ENCODE data around the gene NKAIN2. TPM values are rescaled to one million over a fixed set of nuclear protein-coding genes. Genes with fewer than 3 reads are reported as not detected.

Gene NKAIN2
- total RNA-seq, 1 experiment from 2014 or later, result not detected

- H3K9me3 Mint-ChIP-seq (ENCODE audit: low read depth, unreplicated experiment), result no peaks in the 10 kb centered on the region
- no peak for TF ChIP-seq CTCF (IDR thresholded peaks at IDR 0.05; ENCODE audit: unreplicated experiment)
- H3K27ac Mint-ChIP-seq (ENCODE audit: unreplicated experiment), result no peak overlapping the region
- no peaks in the 10 kb centered on the region for H3K4me1 Mint-ChIP-seq (ENCODE audit: low read depth, unreplicated experiment)
- no peak overlapping the region for H3K4me3 Mint-ChIP-seq (ENCODE audit: low read depth, unreplicated experiment)
- intact Hi-C loops (cut with micrococcal nuclease; ENCODE audit: unreplicated experiment), result no loop called here
- no peaks in the 10 kb centered on the region for H3K36me3 Mint-ChIP-seq (ENCODE audit: insufficient read depth, unreplicated experiment)
- DNase-seq, result no peak
- CTCF ChIA-PET, result no interaction called here
- H3K27me3 Mint-ChIP-seq (ENCODE audit: unreplicated experiment), result no peaks in the 10 kb centered on the region
- BruUV-seq (replicated peaks), result no TSS peak
Observed at GRCh38 chr6:124755321-124755720, 951.7 kb downstream of the NKAIN2 start.

- intact Hi-C loops (cut with micrococcal nuclease; ENCODE audit: unreplicated experiment), result no loop called here
- TF ChIP-seq CTCF (IDR thresholded peaks at IDR 0.05; ENCODE audit: unreplicated experiment), result no peak
- no peak for DNase-seq
- Mint-ChIP-seq H3K4me3 (ENCODE audit: low read depth, unreplicated experiment) (no peak overlapping the region), H3K27me3 (ENCODE audit: unreplicated experiment) (no peaks in the 10 kb centered on the region), H3K36me3 (ENCODE audit: insufficient read depth, unreplicated experiment) (no peaks in the 10 kb centered on the region), H3K4me1 (ENCODE audit: low read depth, unreplicated experiment) (no peaks in the 10 kb centered on the region), H3K9me3 (ENCODE audit: low read depth, unreplicated experiment) (no peaks in the 10 kb centered on the region), H3K27ac (ENCODE audit: unreplicated experiment) (no peak overlapping the region)
- CTCF ChIA-PET, result no interaction called here
- BruUV-seq (replicated peaks), result no TSS peak
Observed at GRCh38 chr6:124757560-124757959, 953.9 kb downstream of the NKAIN2 start.

- no TSS peak for BruUV-seq (replicated peaks)
- CTCF ChIA-PET, result no interaction called here
- Mint-ChIP-seq H3K27me3 (ENCODE audit: unreplicated experiment) (no peaks in the 10 kb centered on the region), H3K36me3 (ENCODE audit: insufficient read depth, unreplicated experiment) (no peaks in the 10 kb centered on the region), H3K4me1 (ENCODE audit: low read depth, unreplicated experiment) (no peaks in the 10 kb centered on the region), H3K27ac (ENCODE audit: unreplicated experiment) (no peak overlapping the region), H3K9me3 (ENCODE audit: low read depth, unreplicated experiment) (no peaks in the 10 kb centered on the region), H3K4me3 (ENCODE audit: low read depth, unreplicated experiment) (no peak overlapping the region)
- TF ChIP-seq CTCF (IDR thresholded peaks at IDR 0.05; ENCODE audit: unreplicated experiment), result no peak
- intact Hi-C loops (cut with micrococcal nuclease; ENCODE audit: unreplicated experiment), result no loop called here
- DNase-seq, result no peak
Observed at GRCh38 chr6:124758663-124759062, 955.0 kb downstream of the NKAIN2 start.

- Mint-ChIP-seq H3K36me3 (ENCODE audit: insufficient read depth, unreplicated experiment) (no peaks in the 10 kb centered on the region), H3K27ac (ENCODE audit: unreplicated experiment) (no peak overlapping the region), H3K4me1 (ENCODE audit: low read depth, unreplicated experiment) (no peaks in the 10 kb centered on the region), H3K4me3 (ENCODE audit: low read depth, unreplicated experiment) (no peak overlapping the region), H3K9me3 (ENCODE audit: low read depth, unreplicated experiment) (no peaks in the 10 kb centered on the region), H3K27me3 (ENCODE audit: unreplicated experiment) (no peaks in the 10 kb centered on the region)
- CTCF ChIA-PET, result no interaction called here
- DNase-seq, result no peak
- BruUV-seq (replicated peaks), result no TSS peak
- intact Hi-C loops (cut with micrococcal nuclease; ENCODE audit: unreplicated experiment), result no loop called here
- no peak for TF ChIP-seq CTCF (IDR thresholded peaks at IDR 0.05; ENCODE audit: unreplicated experiment)
Observed at GRCh38 chr6:124765280-124765679, 961.6 kb downstream of the NKAIN2 start.

GRCh38 chr6:124768224-124768623 is 964.6 kb downstream of the NKAIN2 start:
- TF ChIP-seq CTCF (IDR thresholded peaks at IDR 0.05; ENCODE audit: unreplicated experiment), result no peak
- BruUV-seq (replicated peaks), result no TSS peak

More at GRCh38 chr6:124768224-124768623, 964.6 kb downstream of the NKAIN2 start:
- Mint-ChIP-seq H3K36me3 (ENCODE audit: insufficient read depth, unreplicated experiment) (no peaks in the 10 kb centered on the region), H3K27ac (ENCODE audit: unreplicated experiment) (no peak overlapping the region), H3K27me3 (ENCODE audit: unreplicated experiment) (no peaks in the 10 kb centered on the region), H3K9me3 (ENCODE audit: low read depth, unreplicated experiment) (no peaks in the 10 kb centered on the region), H3K4me3 (ENCODE audit: low read depth, unreplicated experiment) (no peak overlapping the region), H3K4me1 (ENCODE audit: low read depth, unreplicated experiment) (no peaks in the 10 kb centered on the region)
- DNase-seq, result no peak
- CTCF ChIA-PET, result no interaction called here
- intact Hi-C loops (cut with micrococcal nuclease; ENCODE audit: unreplicated experiment), result no loop called here

Data from Calu3 (cell line).